HG03045 (cell line): ENCODE data around the gene RFTN1.

Experiments used
- ATAC-seq: cut with Tn5 transposase; IDR thresholded peaks from one replicate; pipeline ENCODE4 v1.9.1; 2021; ENCODE audit warnings: mild to moderate bottlenecking, moderate library complexity; ENCODE audit not compliant: unreplicated experiment

Gene RFTN1

DNA sequence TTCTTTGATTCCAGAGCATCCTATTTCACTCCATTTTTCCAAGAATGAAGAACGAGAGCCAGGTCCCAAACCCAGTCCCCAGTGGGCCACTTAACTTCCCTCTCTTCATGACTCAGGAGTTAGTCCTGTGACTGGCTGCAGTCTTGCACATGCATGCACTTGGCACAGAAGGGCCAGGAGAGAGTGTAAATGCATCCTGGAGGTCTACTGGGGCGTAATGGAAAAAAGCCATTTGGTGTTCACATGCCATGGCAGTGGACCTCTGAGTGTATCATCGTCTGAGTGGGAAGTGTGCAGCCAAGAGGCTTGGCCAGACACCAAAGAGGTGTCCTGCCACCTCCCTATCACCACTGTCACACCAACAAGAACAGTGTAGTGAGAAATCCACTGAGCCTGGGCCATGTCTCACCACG, 15.1 kb upstream of the RFTN1 start:
- no peak for ATAC-seq

GRCh38 chr3:16528106-16528505, 14.6 kb upstream of the RFTN1 start:
- ATAC-seq, result no peak

DNA sequence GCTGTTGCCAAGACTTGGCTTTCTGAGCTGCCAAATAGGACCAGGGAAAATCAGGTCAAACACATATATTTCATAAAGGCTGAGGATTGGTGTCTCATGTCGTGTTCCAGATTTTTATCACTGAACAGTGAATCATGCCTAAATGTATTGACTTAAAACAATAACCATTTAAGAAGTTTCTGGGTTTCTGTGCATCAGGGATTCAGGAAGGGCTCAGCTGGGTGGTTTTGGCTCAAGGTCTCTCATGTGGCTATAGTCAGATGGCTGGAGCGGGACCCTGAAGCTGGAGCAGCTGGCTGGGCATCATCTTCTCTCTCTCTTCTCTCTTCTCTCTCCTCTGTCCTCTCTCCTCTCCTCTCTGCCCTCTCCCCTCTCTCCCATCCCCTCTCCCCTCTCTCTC, 10.7 kb upstream of the RFTN1 start:
- no peak for ATAC-seq

DNA sequence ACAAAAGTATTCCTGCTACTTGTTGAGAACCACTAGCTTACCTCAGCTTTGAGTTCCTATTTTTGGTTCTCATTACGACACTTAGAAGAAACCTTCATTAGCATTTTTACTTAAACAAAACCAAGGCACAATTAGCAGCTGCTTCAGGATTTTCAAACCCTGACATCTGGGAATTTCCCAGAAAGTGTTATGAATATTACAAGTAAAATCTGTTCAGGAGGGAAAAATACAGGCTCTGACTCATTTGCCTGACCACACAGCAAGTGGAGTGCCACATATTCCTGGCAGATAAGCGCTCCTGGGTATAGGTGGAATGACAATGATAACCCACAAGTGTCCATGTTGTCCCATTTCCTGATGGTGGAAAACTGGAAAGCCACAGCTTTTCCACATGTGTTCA, 10.3 kb upstream of the RFTN1 start:
- ATAC-seq, result no peak

DNA sequence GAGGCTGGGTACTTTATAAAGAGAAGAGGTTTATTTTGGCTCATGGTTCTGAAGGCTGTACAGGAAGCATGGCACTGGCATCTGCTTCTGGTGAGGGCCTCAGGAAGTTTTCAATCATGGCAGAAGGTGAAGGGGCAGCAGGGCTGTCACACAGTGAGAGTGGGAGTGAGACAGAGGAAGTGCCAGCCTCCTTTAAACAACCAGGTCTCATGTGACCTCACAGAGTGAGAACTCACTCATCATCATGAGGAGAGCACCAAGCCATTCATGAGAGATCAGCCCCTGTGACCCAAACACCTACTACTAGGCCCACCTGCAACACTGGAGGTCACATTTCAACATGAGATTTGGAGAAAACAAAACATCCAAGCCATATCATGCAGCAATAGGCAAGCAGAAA, 9.3 kb upstream of the RFTN1 start:
- no peak for ATAC-seq

- peak; percentile 40 for ATAC-seq
Observed at GRCh38 chr3:16520970-16521881, 7.7 kb upstream of the RFTN1 start.

- no peak for ATAC-seq
Observed at GRCh38 chr3:16520241-16520969, 6.9 kb upstream of the RFTN1 start.

DNA sequence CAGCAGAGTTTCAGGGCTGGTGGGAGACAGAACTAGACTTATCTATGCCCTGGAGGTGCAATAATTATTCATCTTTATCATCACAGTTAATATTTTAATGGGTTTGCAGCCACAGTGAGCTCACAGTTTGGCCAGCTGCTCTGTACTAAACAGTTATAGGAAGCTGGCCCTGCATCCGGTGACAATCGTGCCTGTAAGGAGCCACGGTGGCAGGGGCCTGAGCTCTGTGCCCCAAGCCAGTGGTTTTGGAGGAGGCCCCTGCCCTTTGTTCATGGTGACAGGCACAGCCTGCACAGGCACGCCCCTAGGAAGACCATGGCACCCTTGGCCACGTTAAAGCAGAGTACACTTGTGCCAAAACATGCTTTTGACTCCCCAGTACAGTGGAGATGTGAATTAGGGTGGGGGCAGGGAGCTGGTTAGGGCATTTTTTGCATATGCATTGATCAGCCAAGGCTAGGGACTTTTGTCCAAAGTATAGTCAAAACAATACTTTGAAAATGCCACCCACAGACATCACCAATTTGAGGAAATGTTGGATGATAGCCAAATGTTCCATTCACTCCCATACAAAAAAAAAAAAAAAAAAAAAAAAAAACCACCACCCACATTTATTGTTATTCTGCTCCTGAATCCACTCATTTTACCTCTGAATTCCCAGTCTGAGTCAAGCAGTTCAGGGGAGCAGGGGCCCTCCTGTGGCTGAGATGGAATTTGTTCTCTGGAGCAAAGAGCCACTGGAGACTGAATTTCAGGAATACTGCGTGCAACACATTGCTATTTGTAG, 3.4 kb upstream of the RFTN1 start:
- ATAC-seq, result no peak

DNA sequence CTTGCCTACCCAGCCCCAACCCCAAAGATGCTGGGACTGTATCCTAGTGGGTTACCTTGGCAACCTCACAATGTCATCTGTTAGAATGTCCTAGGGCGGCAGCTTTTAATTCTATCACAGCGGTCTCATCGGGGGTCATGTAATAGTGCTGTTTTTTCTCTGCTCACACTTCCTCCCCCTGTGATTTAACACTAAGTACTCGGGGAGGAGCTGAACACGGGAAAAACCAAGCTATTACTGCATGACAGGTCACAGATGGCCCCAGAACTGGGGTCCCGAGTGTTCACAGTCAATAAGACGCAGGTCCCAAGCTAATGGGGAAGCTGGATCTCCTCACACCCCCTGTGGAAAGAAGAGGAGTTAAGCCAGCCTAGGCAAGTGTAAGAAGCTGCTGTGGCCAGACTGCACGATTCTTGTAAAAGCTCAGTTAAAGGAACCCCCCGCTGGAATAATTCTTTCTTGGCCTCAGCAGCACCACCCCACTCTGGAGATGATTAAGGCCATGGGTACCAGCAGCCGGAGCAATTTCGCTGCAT, 2.5 kb upstream of the RFTN1 start:
- ATAC-seq, result no peak

- no peak for ATAC-seq
Observed at GRCh38 chr3:16514755-16515353, 1.4 kb upstream of the RFTN1 start.

DNA sequence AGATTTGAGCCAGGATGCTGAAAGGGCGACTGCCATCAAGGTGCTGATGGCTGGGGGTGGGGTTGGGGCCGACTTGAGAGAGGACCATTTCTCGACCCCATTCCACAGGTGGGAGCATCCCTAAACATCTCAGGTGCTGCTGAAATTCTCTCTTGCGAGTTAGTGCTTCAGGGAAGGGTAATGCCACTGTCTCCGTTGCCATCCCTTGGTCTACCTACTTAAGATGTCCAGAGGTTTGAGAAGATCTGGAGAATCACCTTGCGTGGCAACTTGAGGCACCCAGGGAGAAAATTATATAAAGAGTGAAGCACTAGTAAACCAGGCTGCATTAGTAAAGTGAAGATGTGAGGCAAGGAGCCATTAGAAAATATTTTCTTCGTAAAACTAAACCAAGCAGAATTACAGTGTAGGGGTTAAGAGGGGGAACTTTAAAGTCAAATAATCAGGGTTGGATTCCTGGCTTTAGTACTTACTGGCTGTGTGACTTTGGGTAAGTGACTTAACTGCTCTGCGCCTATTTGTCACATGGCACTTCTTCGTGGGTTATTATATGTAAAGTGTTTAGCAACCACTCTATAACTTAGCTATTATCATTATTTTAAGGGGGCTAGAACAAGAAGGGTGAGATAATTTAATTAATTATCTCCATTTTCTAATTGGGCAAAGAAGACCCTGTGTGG, 662 bp upstream of the RFTN1 start:
- ATAC-seq, result no peak

- peak; percentile 10 for ATAC-seq
Observed at GRCh38 chr3:16512435-16513140, 911 bp downstream of the RFTN1 start.

DNA sequence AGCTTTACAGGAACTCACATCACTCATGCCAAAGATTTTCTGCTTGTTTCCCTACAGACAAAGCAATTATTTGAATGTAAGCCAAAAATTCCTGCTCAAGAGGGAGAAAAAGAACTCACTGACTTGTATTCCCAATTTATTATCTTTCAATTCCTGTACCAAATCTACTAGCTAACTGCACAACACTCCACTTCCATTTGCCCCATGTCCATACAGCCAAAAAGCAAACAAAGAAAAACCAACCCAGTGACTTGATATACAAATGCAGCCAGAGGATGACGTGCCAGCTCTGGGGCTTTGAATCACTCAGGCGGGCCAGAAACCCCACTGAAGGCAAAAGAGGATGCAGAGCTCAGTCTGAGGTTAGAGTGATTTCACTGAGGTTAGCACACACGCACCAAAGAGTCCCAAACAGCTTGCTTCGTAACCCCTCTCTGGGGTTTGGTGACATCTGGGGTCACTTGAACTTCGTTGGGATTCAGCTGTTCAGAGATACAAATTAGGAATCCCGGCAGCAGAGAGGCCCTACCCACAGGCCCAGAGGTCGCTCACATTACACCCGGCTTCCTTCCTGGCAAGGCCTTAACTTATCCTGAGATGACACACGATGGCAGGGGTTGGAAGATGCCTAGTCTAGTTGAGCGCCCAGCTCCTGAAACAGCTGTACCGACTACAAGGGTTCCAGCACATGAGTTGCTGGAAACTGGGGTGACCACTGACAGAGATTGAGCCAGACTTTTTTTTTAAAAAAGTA, 1.6 kb downstream of the RFTN1 start:
- peak; percentile 50 for ATAC-seq

DNA sequence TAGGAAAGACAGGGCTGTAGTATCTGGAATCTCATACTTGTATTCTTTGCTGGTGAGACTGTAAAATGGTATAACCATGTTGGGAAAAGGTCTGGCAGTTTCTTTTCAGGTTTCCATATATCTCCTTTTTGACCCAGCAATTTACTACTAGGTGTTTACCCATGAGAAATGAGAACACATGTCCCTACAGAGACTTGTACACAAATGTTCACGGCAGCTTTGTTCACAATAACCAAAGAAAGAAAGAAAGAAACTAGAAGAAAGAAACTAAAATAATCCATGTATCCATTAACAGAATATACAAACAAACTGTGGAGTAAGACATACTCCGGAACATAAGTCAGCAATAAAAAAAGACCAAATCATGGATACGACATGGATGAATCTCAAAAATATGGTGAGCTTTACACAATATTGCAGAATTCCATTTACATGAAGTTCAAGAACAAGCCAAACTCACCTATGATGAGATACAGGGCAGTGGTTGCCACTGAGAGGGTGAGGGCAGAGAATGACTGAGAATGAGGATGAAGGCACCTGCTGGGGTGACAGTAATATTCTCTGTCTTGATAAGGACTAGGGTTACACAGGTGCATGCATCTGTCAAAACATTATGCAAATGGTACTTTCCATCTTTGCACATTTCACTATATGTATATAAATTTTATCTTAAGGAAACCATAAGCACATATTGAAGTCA, 2.7 kb downstream of the RFTN1 start:
- no peak for ATAC-seq

DNA sequence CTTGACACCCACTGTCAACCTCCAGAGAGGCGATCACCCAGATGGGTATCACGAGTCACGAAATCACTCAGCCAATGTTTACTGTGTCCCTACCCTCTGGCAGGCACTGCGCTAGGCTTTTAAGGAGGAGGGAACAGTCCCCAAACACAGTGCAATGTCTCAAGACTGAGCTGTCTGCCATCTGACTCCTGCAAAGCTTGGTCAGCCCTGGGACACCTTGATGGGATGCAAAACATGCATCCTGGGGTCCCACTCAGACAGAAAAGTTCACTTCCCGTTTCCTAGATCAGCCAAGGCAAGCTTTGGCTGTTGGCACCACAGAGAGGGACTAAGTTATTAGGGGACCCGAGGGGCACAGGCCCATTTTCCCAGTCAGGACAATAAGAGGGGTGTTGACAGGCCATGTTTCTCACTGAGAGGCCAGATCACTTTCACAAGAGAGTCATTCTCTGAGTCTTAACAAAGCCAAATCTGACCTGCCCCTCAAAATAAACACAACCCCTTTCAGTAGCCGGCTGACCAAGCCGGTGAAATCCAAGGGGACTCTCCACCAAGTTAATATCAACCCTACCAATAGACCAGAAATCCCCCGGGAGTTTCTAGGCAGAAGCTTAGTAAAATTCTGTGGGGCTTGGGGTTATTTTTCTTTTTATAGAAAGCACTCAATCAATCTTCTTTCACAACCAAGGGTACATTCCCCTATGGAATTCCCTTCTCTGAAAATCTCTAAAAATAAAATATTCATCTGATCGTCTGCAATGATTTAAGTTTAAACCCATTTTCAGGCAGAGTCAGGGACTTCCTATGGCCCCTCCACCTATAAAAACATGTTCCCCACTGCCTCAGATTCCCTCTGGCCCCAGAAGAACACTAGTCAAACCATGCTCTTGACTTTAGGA, 3.5 kb downstream of the RFTN1 start:
- ATAC-seq, result peak; percentile 20

GRCh38 chr3:16508591-16508995, 4.9 kb downstream of the RFTN1 start:
- ATAC-seq, result no peak

DNA sequence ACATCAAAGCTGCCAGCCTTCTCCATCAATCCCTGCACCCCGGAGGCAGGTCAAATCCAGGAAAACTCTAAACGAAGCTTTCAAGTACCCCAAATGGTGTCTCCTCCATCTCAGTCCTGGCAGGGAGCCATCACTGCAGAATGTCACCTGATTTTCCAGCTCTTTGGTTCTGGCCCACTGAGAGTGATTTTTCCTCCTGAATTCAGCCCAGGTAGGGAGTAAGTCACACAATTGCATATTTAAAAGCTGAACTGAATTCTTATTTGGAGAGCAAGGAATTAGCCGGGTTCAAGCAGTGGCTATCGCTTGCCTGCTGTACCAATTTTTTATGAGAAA, 5.3 kb downstream of the RFTN1 start:
- ATAC-seq, result no peak
